ENCODE measurements around the gene ADIG. TPM values are rescaled to one million over a fixed set of nuclear protein-coding genes. Genes with fewer than 3 reads are reported as not detected.

The ADIG gene
- total and polyA plus RNA-seq, 2 of the 13 experiments (the other 11 are each of a cell fraction or from before 2014, with no cell fraction given) = 0.15 TPM; not detected in 1

- TF ChIP-seq TFDP2 (CRISPR knock-in tag; IDR thresholded peaks at IDR 0.05) = peak; percentile 40; the same call in 1 of the 2 replicates
- peak; percentile 83 for TF ChIP-seq MED1 (CRISPR knock-in tag; IDR thresholded peaks at IDR 0.05)
- peak; percentile 72; the same call in 1 of the 2 replicates for TF ChIP-seq ZNF746 (CRISPR knock-in tag; IDR thresholded peaks at IDR 0.05)
- peak; percentile 94 for TF ChIP-seq NCOR1 (IDR thresholded peaks at IDR 0.05; ENCODE audit: borderline replicate concordance, low read length)
- TF ChIP-seq PATZ1 (CRISPR knock-in tag; IDR thresholded peaks at IDR 0.05) = peak; percentile 55; the same call in 1 of the 2 replicates
- no peak for TF ChIP-seq MAFF (IDR thresholded peaks at IDR 0.05; ENCODE audit: low read depth, low read length)
- TF ChIP-seq STAT5B (CRISPR knock-in tag; IDR thresholded peaks at IDR 0.05) = 0 out of 2 replicates have a peak, but pooled peaks have one; percentile 48
- peak; percentile 71; the same call in 1 of the 2 replicates for TF ChIP-seq ZNF337 (CRISPR knock-in tag; IDR thresholded peaks at IDR 0.05; ENCODE audit: borderline replicate concordance, low read depth)
- TF ChIP-seq CEBPG (CRISPR knock-in tag; IDR thresholded peaks at IDR 0.05) = peak; percentile 88
- peak; percentile 44 for TF ChIP-seq ZFP1 (CRISPR knock-in tag; IDR thresholded peaks at IDR 0.05)
- TF ChIP-seq MXD4 (CRISPR knock-in tag; IDR thresholded peaks at IDR 0.05) = 0 out of 2 replicates have a peak, but pooled peaks have one; percentile 44
- no peak for TF ChIP-seq U2AF2 (IDR thresholded peaks at IDR 0.05; ENCODE audit: low read depth, low read length)
- peak; percentile 84 for TF ChIP-seq FOXO1 (CRISPR knock-in tag; IDR thresholded peaks at IDR 0.05)
- TF ChIP-seq GABPB1 (CRISPR knock-in tag; IDR thresholded peaks at IDR 0.05) = peak; percentile 76
- peak; percentile 72 for TF ChIP-seq POLR2AphosphoS5 (IDR thresholded peaks at IDR 0.05; ENCODE audit: low read depth, low read length)
- peak; percentile 97 for TF ChIP-seq NR2C2 (CRISPR knock-in tag; IDR thresholded peaks at IDR 0.05; ENCODE audit: borderline replicate concordance)
- TF ChIP-seq MLX (CRISPR knock-in tag; IDR thresholded peaks at IDR 0.05) = peak; percentile 91
- TF ChIP-seq ZNF704 (CRISPR knock-in tag; IDR thresholded peaks at IDR 0.05; ENCODE audit: borderline replicate concordance) = no peak
- peak; percentile 47 for TF ChIP-seq MAX (IDR thresholded peaks at IDR 0.05)
- TF ChIP-seq KDM1A (CRISPR knock-in tag; IDR thresholded peaks at IDR 0.05) = peak; percentile 62; the same call in 1 of the 2 replicates
- peak; percentile 89 for TF ChIP-seq ZGPAT (CRISPR knock-in tag; IDR thresholded peaks at IDR 0.05)
- TF ChIP-seq ZBTB34 (CRISPR knock-in tag; IDR thresholded peaks at IDR 0.05) = peak; percentile 79
- TF ChIP-seq NFYC (CRISPR knock-in tag; IDR thresholded peaks at IDR 0.05) = no peak
These were observed 4.6 kb downstream of the ADIG start (continued) for GRCh38 chr20:38585404-38586180.

All from HepG2 (cell line).